Measurements from ENCODE around the gene FBXO22.
A peak's percentile ranks its signal among the peaks of the same experiment; 100 is the strongest.
"Not testable (repeated sequence)": the region's sequence is repeated elsewhere in the genome, so short reads cannot be mapped to it uniquely, and the experiment has no call there.

The FBXO22 gene

GRCh38 chr15:75920079-75920478 is 16.4 kb downstream of the FBXO22 start:
- DNase-seq (ENCODE audit: low read depth), result no peak

- DNase-seq (ENCODE audit: low read depth), result peak; percentile 58
These were observed 18.3 kb downstream of the FBXO22 start for GRCh38 chr15:75921732-75922703.

DNA sequence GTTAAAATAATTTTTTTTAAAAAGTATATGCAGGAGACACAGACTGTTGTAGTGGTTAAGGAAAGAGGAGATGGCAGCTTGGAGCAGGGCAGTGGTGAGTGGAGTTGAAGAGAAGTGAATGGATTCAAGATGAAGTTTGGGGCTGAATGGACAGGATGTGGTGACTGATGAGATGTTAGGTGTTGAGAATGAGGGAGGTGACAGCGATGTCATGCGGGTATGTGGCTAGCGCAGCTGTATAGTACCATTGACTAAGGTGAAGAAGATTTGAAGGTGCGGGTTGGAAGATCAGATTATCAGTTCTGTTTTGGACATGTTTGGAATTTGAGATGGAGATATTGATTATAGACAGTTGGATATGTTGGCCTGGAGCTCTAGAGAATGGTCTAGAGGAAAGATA is 20.1 kb downstream of the FBXO22 start:
- no peak for DNase-seq (ENCODE audit: low read depth)

- DNase-seq (ENCODE audit: low read depth), result no peak
These were observed 20.9 kb downstream of the FBXO22 start for GRCh38 chr15:75924576-75924975.

- no peak for DNase-seq (ENCODE audit: low read depth)
These were observed 21.8 kb downstream of the FBXO22 start for GRCh38 chr15:75925440-75925839.

DNA sequence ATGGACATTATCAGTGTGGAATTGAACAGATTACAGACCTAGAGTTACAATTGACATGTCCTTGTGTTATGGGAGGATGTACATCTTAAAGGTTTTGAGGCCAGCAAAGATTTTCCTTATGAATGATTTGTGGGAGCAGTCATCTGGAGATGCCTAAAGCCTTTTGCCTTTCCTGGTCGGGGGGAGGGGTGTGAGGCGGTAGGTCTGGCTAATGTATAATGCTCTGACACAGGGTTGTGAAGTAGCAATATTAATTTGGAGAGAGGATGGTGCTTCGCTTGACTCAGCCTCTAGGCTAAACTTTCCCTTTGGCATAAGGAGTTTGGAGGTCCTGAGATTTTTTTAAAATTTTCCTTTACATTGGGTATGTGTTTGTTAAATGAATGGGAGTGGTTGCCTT is 23.3 kb downstream of the FBXO22 start:
- DNase-seq (ENCODE audit: low read depth), result no peak

GRCh38 chr15:75927601-75928000 is 23.9 kb downstream of the FBXO22 start:
- no peak for DNase-seq (ENCODE audit: low read depth)

DNA sequence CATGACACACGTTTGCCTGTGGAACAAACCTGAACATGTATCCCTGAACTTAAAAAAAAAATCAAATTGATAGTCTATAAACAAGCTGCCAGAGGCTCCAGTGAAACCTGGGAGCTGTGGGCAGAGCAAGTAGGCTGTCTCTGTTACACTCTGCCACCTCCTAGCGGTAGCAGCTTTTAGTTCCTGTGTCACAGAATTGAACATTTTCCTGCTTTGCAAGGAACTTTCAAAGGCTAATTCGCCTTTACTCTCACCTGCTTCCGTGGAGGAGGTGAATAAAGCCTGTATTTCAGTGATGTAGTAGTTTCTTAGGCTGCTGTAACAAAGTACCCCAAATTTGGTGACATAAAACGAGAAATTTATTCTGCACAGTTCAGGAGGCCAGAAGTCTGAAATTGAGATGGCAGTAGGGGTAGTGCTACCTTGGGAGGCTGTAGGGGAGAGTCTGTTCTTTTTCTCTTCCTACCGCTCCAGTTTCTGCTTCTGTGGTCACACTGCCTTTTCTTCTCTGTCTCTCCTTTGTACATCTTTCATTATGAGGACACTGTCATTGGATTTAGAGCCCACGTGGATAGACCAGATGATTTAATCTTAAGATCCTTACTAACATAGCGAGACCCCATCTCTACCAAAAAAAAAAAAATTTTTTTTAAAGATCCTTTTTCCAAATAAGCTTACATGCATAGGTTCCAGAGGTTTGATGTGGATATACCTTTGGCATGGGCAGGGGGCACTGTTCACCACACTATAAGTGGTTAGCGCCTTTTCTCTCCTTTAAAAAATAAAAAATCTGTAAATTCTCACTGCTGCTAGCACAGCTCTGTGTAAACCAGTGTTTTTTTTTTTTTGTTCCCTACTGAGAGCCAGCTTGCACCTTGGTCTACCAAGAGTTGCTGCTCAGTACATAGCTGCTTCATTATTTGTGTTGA is 25.3 kb downstream of the FBXO22 start:
- DNase-seq (ENCODE audit: low read depth), result no peak

DNA sequence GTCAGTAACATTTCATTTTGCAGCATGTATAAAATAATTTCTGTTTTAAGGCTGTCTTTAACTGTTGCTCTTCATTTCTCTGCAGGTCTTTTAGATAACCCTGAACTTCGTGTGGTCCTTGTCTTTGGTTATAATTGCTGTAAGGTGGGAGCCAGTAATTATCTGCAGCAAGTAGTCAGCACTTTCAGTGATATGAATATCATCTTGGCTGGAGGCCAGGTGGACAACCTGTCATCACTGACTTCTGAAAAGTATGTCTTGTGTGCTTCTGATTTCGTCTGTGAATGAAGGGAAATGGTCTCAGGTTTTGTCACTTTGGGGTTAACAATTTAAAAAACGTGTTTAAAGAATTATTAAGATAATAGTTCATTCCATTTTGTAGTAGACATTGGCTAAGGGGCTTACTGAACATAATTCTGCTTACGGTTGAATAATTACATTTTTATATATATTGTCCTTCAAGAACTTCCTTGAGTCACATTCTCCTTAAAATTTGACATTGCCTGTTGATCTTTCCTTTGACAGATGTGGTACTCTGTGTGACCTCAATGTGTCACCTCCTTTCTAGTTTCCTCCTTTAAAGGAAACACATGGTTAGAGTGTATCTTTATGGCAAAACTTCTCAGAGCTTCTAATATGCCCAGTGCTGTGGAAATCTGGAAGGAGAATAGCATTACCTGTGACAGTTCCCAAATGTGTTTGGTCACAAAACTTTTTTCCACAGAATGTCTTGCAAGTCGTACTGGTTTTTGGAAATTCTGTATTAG is 26.3 kb downstream of the FBXO22 start:
- no peak for DNase-seq (ENCODE audit: low read depth)

GRCh38 chr15:75930866-75931265 is 27.2 kb downstream of the FBXO22 start:
- no peak for DNase-seq (ENCODE audit: low read depth)

DNA sequence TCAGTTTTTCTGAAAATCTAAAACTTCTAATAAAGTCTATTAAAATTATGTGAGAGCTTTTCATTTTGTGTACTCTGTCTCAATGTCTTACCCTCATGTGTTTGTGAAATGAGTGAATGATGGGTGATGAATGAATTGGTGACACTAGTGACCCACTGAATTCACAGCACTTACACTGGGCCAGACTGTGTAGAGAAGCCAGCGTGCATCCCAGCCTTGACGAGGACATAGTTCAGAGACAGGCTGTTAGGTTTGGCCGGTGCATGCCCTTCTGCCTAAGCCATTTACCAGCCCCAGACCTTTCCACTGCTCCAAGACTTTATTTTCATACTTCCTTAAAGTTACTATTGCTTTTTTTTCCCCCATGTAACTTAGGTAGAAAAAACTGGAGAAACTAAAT is 38.8 kb downstream of the FBXO22 start:
- no peak for DNase-seq (ENCODE audit: low read depth)

- DNase-seq (ENCODE audit: low read depth), result no peak
These were observed 39.6 kb downstream of the FBXO22 start for GRCh38 chr15:75943246-75943645.

DNA sequence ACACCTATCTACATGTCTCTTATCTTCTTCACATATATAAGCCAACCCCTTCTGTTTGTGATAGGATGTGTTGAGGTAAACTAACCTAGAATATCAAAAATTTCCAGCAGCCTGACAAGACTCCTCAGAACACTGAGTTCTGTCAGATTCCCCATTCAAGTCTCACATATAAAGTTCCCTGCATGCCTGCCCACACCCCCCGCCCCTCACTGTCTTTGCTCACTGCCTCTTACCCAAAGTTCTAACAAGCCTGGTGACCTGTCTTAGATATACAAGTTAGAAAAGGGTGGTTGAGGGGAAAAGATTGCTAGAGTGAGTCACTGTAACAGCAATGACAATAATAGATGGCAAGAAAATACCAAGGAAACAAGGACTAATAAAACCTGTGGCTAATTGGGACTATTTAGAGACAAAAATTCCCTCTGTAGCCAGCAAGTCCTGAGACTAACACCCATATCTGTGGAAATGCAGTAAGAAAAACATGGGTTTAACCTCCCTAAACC is 40.1 kb downstream of the FBXO22 start:
- DNase-seq (ENCODE audit: low read depth), result no peak

- DNase-seq (ENCODE audit: low read depth), result no peak
These were observed 42.3 kb downstream of the FBXO22 start for GRCh38 chr15:75945953-75946352.

- peak; percentile 44 for DNase-seq (ENCODE audit: low read depth)
These were observed 43.4 kb downstream of the FBXO22 start for GRCh38 chr15:75947092-75947491.

DNA sequence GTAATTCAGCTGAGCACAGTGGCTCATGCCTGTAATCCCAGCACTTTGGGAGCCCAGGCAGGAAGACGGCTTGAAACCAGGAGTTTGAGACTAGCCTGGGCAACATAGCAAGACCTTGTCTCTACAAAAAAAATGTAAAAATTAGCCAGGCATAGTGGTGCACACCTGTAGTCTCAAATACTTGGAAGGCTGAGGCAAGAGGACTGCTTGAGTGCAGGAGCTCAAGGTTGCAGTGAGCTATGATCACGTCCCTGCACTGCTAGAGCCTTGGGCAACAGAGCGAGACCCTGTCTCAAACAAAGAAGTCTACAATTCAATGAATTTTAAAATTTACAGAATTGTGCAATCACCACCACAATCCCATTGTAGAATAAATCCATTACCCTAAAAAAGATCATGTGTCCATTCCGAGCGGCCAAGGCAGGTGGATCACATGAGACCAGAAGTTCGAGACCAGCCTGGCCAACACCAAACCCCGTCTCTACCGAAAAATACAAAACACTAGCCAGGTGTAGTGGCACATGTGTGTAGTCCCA is 45.2 kb downstream of the FBXO22 start:
- DNase-seq (ENCODE audit: low read depth), result no peak

- no peak for DNase-seq (ENCODE audit: low read depth)
These were observed 48.8 kb downstream of the FBXO22 start for GRCh38 chr15:75952525-75952924.

DNA sequence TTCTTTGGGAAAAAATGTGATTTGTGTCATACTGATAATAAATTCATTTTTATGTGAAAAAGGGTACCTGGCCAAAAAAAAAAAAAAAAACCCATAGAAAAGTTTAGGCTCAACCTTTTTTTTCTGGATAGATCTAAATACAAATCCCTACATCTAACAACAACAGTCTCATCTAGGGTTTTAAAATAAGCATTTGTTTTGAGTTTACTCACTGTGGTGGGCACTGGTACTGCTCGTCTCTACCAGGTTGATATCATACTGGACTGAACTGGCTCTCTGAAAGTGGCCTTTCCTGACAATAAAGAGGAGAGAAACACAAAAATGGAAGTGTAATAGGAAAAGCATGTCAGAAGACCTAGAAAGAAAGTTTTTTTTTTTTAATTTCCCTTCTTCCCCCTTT is 52.0 kb downstream of the FBXO22 start:
- no peak for DNase-seq (ENCODE audit: low read depth)

GRCh38 chr15:75961331-75961730 is 57.7 kb downstream of the FBXO22 start:
- no peak for DNase-seq (ENCODE audit: low read depth)

- DNase-seq (ENCODE audit: low read depth), result no peak
These were observed 62.4 kb downstream of the FBXO22 start for GRCh38 chr15:75966073-75966472.

DNA sequence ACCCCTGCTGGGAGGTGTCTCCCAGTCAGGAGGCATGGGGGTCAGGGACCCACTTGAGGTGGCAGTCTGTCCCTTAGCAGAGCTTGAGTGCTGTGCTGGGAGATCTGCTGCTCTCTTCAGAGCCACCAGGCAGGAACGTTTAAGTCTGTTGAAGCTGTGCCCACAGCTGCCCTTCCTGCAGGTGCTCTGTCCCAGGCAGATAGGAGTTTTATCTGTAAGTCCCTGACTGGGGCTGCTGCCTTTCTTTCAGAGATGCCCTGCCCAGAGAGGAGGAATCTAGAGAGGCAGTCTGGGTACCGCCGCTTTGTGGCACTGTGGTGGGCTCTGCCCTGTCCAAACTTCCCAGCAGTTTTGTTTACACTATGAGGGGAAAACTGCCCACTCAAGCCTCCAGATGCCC is 73.1 kb downstream of the FBXO22 start:
- not testable (repeated sequence) for DNase-seq (ENCODE audit: low read depth)

Data from GM04504 (cell line).